HEK293T (cell line): ENCODE data around the gene CNBD2.

Source experiments
- ARNT ChIP-seq: fragments of 450-650 bp; IDR thresholded peaks from 2 replicates; pipeline ENCODE4 v1.6.1; 2017; ENCODE audit warnings: mild to moderate bottlenecking
- BHLHE40 ChIP-seq: fragments of 450-650 bp; IDR thresholded peaks from 2 replicates; pipeline ENCODE4 v1.6.1; 2016; ENCODE audit warnings: mild to moderate bottlenecking, moderate library complexity, borderline replicate concordance
- ELF4 ChIP-seq: fragments of 450-650 bp; IDR thresholded peaks from 2 replicates; pipeline ENCODE4 v1.6.1; 2017; ENCODE audit warnings: antibody characterized with exemption
- FOXM1 ChIP-seq: fragments of 450-650 bp; IDR thresholded peaks from 2 replicates; pipeline ENCODE4 v1.6.1; 2017; ENCODE audit warnings: mild to moderate bottlenecking, borderline replicate concordance
- LEF1 ChIP-seq: fragments of 450-650 bp; IDR thresholded peaks from 2 replicates; pipeline ENCODE4 v1.6.1; 2017; ENCODE audit warnings: mild to moderate bottlenecking, borderline replicate concordance
- NFRKB ChIP-seq: fragments of 450-650 bp; IDR thresholded peaks from 2 replicates; pipeline ENCODE4 v1.6.1; 2016; ENCODE audit warnings: mild to moderate bottlenecking, moderate library complexity
- SP1 ChIP-seq: fragments of 450-650 bp; IDR thresholded peaks from 2 replicates; pipeline ENCODE4 v1.6.1; 2017
- SUZ12 ChIP-seq: fragments of 450-650 bp; IDR thresholded peaks from 2 replicates; pipeline ENCODE4 v1.6.1; 2016; ENCODE audit warnings: mild to moderate bottlenecking
- TARDBP ChIP-seq: fragments of 450-650 bp; IDR thresholded peaks from 2 replicates; pipeline ENCODE4 v1.6.1; 2016
- ZNF384 ChIP-seq: fragments of 450-650 bp; IDR thresholded peaks from 2 replicates; pipeline ENCODE4 v1.6.1; 2016
- TF ChIP-seq, protein P1 (sequence below): fragments of 450-650 bp; IDR thresholded peaks from 2 replicates; pipeline ENCODE4 v1.6.1; 2016

DNA sequence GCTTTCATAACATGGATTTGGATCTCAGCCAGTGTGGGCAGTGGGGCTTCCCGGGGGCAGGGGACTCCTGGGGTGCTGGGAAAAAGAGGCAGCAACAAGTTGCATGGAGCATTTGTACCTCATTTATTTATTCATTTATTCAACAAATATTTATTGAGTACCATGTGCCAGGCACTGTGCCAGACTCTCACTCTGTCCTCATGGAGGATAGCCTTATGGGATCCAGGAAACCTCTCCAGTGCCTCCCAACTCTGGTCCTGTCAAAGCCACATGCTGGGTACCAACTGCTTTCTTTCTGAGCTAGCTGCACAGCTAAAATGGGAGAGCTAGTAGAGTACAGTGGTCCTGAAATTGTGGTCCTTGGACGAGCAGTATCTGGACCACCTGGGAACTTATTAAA lies 98.4 kb downstream of the CNBD2 start:
- no peak for TF ChIP-seq TARDBP
- TF ChIP-seq, protein P1, sequence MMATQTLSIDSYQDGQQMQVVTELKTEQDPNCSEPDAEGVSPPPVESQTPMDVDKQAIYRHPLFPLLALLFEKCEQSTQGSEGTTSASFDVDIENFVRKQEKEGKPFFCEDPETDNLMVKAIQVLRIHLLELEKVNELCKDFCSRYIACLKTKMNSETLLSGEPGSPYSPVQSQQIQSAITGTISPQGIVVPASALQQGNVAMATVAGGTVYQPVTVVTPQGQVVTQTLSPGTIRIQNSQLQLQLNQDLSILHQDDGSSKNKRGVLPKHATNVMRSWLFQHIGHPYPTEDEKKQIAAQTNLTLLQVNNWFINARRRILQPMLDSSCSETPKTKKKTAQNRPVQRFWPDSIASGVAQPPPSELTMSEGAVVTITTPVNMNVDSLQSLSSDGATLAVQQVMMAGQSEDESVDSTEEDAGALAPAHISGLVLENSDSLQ = no peak
- no peak for TF ChIP-seq NFRKB
- TF ChIP-seq SUZ12 = no peak
- TF ChIP-seq ELF4 = no peak
- no peak for TF ChIP-seq FOXM1
- no peak for TF ChIP-seq LEF1
- no peak for TF ChIP-seq ZNF384
- TF ChIP-seq BHLHE40 = no peak
- no peak for TF ChIP-seq ARNT
- TF ChIP-seq SP1 = no peak
